ENCODE results near the gene EYS. TPM values are rescaled to one million over a fixed set of nuclear protein-coding genes. Genes with fewer than 3 reads are reported as not detected.
A peak's percentile ranks its signal among the peaks of the same experiment; 100 is the strongest.
"Not testable (repeated sequence)": the region's sequence is repeated elsewhere in the genome, so short reads cannot be mapped to it uniquely, and the experiment has no call there.

The EYS gene
- total RNA-seq, 2 experiments from 2014 or later: not detected

DNA sequence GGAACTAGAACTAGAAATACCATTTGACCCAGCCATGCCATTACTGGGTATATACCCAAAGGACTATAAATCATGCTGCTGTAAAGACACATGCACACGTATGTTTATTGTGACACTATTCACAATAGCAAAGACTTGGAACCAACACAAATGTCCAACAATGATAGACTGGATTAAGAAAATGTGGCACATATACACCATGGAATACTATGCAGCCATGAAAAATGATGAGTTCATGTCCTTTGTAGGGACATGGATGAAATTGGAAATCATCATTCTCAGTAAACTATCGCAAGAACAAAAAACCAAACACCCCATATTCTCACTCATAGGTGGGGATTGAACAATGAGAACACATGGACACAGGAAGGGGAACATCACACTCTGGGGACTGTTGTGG, 1968.8 kb downstream of the EYS start:
- H3K4me1 Mint-ChIP-seq; CTCF ChIA-PET; H3K9me3 Mint-ChIP-seq (ENCODE audit: low read depth); H3K27ac Mint-ChIP-seq; H3K27me3 Mint-ChIP-seq; ATAC-seq; H3K4me3 Mint-ChIP-seq; DNase-seq; H3K36me3 Mint-ChIP-seq: not testable (repeated sequence)

GRCh38 chr6:63734923-63735322, 1972.1 kb downstream of the EYS start:
- CTCF ChIA-PET: no interaction called here
- DNase-seq (no peak), ATAC-seq (no peak)
- H3K9me3 Mint-ChIP-seq (ENCODE audit: low read depth): no peaks in the 10 kb centered on the region
- H3K4me3 Mint-ChIP-seq: no peak overlapping the region
- H3K27me3 Mint-ChIP-seq: no peaks in the 10 kb centered on the region
- peaks cover 3% of the 10 kb centered on the region for H3K36me3 Mint-ChIP-seq
- no peak overlapping the region for H3K27ac Mint-ChIP-seq
- no peaks in the 10 kb centered on the region for H3K4me1 Mint-ChIP-seq

GRCh38 chr6:63732336-63732735, 1974.7 kb downstream of the EYS start:
- CTCF ChIA-PET: no interaction called here
- Mint-ChIP-seq H3K4me1 (no peaks in the 10 kb centered on the region), H3K9me3 (ENCODE audit: low read depth) (no peaks in the 10 kb centered on the region), H3K27ac (no peak overlapping the region), H3K36me3 (peaks cover 3% of the 10 kb centered on the region), H3K4me3 (no peak overlapping the region), H3K27me3 (no peaks in the 10 kb centered on the region)
- ATAC-seq: no peak
- DNase-seq: no peak

GRCh38 chr6:63731930-63732329, 1975.1 kb downstream of the EYS start:
- Mint-ChIP-seq H3K27me3 (no peaks in the 10 kb centered on the region), H3K4me1 (no peaks in the 10 kb centered on the region), H3K36me3 (peaks cover 3% of the 10 kb centered on the region), H3K4me3 (no peak overlapping the region), H3K27ac (no peak overlapping the region), H3K9me3 (ENCODE audit: low read depth) (no peaks in the 10 kb centered on the region)
- CTCF ChIA-PET: no interaction called here
- ATAC-seq (no peak), DNase-seq (no peak)

DNA sequence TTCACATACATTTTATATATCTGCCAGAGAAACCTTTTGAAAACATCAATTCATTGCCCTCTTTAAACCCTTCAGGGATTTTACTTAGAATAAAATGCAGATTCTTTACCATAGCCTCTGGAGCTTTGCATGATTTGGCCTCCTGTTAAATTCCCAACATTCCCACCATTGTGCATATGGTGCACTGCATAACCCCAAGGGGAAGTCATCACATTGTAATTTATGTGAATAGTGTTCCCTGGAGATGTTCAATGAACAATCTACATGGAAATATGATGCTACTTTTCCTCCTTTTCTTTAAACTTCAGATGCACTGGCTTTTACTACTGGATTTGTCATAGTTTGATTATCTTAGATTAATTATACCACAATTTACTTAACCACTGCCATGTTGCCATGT, 1976.7 kb downstream of the EYS start:
- CTCF ChIA-PET: interaction anchor here (1.6 kb wide), 1 partner anchor 34 kb away, joined by 4 read pairs; no protein-coding TSS in a partner anchor
- peaks cover 3% of the 10 kb centered on the region for H3K36me3 Mint-ChIP-seq

DNA sequence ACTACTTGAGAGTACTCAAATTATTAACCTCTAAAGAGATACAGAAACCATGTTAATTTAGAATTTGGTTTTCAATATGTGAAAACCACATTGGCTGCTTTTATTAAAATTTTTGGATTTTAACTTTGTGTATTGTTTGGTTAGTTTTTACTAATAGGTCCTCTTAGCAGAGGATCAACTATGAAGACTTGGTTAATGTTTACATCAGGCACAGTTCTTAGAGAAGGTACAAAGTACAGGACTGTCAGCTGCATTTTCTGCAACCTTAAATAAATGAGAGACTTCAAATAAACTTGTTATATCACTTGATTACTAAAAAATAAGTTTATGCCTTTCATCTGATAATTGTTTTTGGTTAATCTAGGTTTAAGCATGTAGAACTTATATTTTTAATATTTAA, 1982.3 kb downstream of the EYS start:
- CTCF ChIA-PET: no interaction called here
- H3K27me3 Mint-ChIP-seq: no peaks in the 10 kb centered on the region
- no peaks in the 10 kb centered on the region for H3K4me1 Mint-ChIP-seq
- H3K36me3 Mint-ChIP-seq: no peaks in the 10 kb centered on the region
- no peaks in the 10 kb centered on the region for H3K9me3 Mint-ChIP-seq (ENCODE audit: low read depth)
- no peak for DNase-seq
- no peak overlapping the region for H3K4me3 Mint-ChIP-seq
- ATAC-seq: no peak
- H3K27ac Mint-ChIP-seq: no peak overlapping the region

More for the DNA sequence above, 1976.7 kb downstream of the EYS start:
- Mint-ChIP-seq H3K9me3 (ENCODE audit: low read depth) (no peaks in the 10 kb centered on the region), H3K4me3 (no peak overlapping the region), H3K4me1 (no peaks in the 10 kb centered on the region), H3K27me3 (no peaks in the 10 kb centered on the region), H3K27ac (no peak overlapping the region)
- ATAC-seq (no peak), DNase-seq (no peak)

DNA sequence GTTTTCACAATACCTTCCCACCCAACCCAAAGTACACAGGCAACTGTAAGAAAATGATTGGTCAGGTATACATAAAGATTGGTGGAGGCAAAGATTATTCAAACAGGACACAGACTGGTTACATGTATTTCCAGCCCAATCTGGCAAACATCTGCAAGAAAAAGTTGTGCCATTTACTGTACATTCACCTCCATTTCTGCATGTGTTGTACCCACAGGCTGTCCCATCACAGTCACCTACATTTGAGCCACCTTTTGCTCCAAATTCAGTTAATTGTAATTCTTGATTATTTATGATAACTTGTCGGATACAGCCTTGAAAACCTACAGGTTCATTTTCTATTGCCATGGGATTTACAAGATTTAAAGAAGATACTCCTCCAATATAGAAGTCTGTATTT, 1985.8 kb downstream of the EYS start:
- no peak for ATAC-seq
- peaks cover 1% of the 10 kb centered on the region for H3K36me3 Mint-ChIP-seq
- no peak for DNase-seq
- H3K4me3 Mint-ChIP-seq: no peak overlapping the region
- no peaks in the 10 kb centered on the region for H3K9me3 Mint-ChIP-seq (ENCODE audit: low read depth)
- no peaks in the 10 kb centered on the region for H3K4me1 Mint-ChIP-seq
- no peak overlapping the region for H3K27ac Mint-ChIP-seq
- H3K27me3 Mint-ChIP-seq: no peaks in the 10 kb centered on the region
- CTCF ChIA-PET: no interaction called here

GRCh38 chr6:63716169-63716568, 1990.9 kb downstream of the EYS start:
- H3K4me3 Mint-ChIP-seq: no peak overlapping the region
- no peaks in the 10 kb centered on the region for H3K27me3 Mint-ChIP-seq
- DNase-seq: no peak
- no peaks in the 10 kb centered on the region for H3K9me3 Mint-ChIP-seq (ENCODE audit: low read depth)
- CTCF ChIA-PET: interaction anchor here (1.1 kb wide), 1 partner anchor 12 kb away, joined by 3 read pairs; no protein-coding TSS in a partner anchor
- no peak overlapping the region for H3K27ac Mint-ChIP-seq
- peaks cover 27% of the 10 kb centered on the region for H3K36me3 Mint-ChIP-seq
- H3K4me1 Mint-ChIP-seq: peaks cover 8% of the 10 kb centered on the region
- ATAC-seq: no peak

GRCh38 chr6:63714091-63714490, 1992.9 kb downstream of the EYS start:
- CTCF ChIA-PET: no interaction called here
- ATAC-seq: peak; percentile 27
- H3K4me1 Mint-ChIP-seq: peaks cover 8% of the 10 kb centered on the region

GRCh38 chr6:63713332-63713731, 1993.7 kb downstream of the EYS start:
- no peaks in the 10 kb centered on the region for H3K9me3 Mint-ChIP-seq (ENCODE audit: low read depth)
- CTCF ChIA-PET: no interaction called here
- no peak overlapping the region for H3K4me3 Mint-ChIP-seq
- H3K36me3 Mint-ChIP-seq: peaks cover 44% of the 10 kb centered on the region
- H3K4me1 Mint-ChIP-seq: peaks cover 8% of the 10 kb centered on the region
- H3K27ac Mint-ChIP-seq: no peak overlapping the region
- no peaks in the 10 kb centered on the region for H3K27me3 Mint-ChIP-seq
- no peak for DNase-seq
- no peak for ATAC-seq

More at GRCh38 chr6:63714091-63714490, 1992.9 kb downstream of the EYS start:
- Mint-ChIP-seq H3K9me3 (ENCODE audit: low read depth) (no peaks in the 10 kb centered on the region), H3K27me3 (no peaks in the 10 kb centered on the region), H3K27ac (no peak overlapping the region), H3K36me3 (peaks cover 41% of the 10 kb centered on the region), H3K4me3 (no peak overlapping the region)
- no peak for DNase-seq

DNA sequence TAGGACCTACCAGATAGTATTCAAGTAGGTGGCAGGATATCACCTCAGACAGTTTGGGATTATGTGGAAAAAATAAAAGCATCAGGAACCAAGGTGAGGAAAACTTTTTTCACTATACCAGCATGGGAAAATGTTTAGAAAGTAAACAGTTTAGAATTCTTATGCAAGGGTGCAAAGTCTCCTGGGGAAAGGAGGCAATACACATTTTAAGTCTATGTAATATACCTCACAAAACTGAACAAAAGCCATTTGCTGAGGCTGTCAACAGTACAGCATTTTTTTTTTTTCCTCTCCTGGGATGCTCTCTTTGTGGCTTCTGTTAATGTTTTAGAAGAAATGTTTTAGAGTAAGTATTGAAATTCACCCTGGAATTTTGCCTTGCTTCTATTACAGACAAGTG, 1997.9 kb downstream of the EYS start:
- Mint-ChIP-seq H3K27ac (no peak overlapping the region), H3K4me3 (no peak overlapping the region), H3K27me3 (no peaks in the 10 kb centered on the region), H3K36me3 (peaks cover 62% of the 10 kb centered on the region), H3K4me1 (peaks cover 23% of the 10 kb centered on the region), H3K9me3 (ENCODE audit: low read depth) (no peaks in the 10 kb centered on the region)
- ATAC-seq (no peak), DNase-seq (no peak)
- CTCF ChIA-PET: no interaction called here

- CTCF ChIA-PET: no interaction called here
- Mint-ChIP-seq H3K27me3 (no peaks in the 10 kb centered on the region), H3K4me1 (peaks cover 20% of the 10 kb centered on the region), H3K27ac (no peak overlapping the region), H3K9me3 (ENCODE audit: low read depth) (no peaks in the 10 kb centered on the region), H3K36me3 (peaks cover 64% of the 10 kb centered on the region), H3K4me3 (no peak overlapping the region)
- no peak for DNase-seq
- ATAC-seq: no peak
Measured at GRCh38 chr6:63708631-63709030, 1998.4 kb downstream of the EYS start.

- Mint-ChIP-seq H3K27ac (no peak overlapping the region), H3K27me3 (no peaks in the 10 kb centered on the region), H3K4me3 (no peak overlapping the region), H3K4me1 (peaks cover 16% of the 10 kb centered on the region), H3K36me3 (peaks cover 59% of the 10 kb centered on the region), H3K9me3 (ENCODE audit: low read depth) (no peaks in the 10 kb centered on the region)
- no peak for ATAC-seq
- DNase-seq: no peak
- CTCF ChIA-PET: no interaction called here
Measured at GRCh38 chr6:63706630-63707029, 2000.4 kb downstream of the EYS start.

- H3K9me3 Mint-ChIP-seq (ENCODE audit: low read depth): no peaks in the 10 kb centered on the region
- peak; percentile 27 for ATAC-seq
- CTCF ChIA-PET: no interaction called here
- no peaks in the 10 kb centered on the region for H3K27me3 Mint-ChIP-seq
- H3K4me3 Mint-ChIP-seq: no peak overlapping the region
- peaks cover 16% of the 10 kb centered on the region for H3K4me1 Mint-ChIP-seq
- H3K27ac Mint-ChIP-seq: no peak overlapping the region
- no peak for DNase-seq
- peaks cover 57% of the 10 kb centered on the region for H3K36me3 Mint-ChIP-seq
Measured at GRCh38 chr6:63705707-63706106, 2001.3 kb downstream of the EYS start.

DNA sequence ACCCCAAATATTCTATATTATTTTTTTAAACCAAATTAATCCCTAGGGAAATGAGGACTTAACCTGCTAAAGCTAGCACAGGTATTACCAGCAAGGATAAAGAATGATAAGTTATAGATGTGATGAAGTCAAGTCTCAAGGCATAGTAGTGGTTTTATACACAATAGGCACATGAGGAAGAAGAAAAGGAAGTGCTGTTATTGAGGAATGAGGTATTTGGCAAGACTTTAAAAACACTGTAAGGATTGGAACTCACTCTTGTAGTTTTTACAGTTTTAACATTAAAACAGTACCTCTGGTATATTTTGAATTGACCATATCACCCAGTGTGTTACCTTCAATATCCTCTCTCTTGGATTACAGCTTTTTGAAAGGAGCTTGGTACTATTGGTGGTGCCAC, 2016.8 kb downstream of the EYS start:
- H3K36me3 Mint-ChIP-seq: peaks cover 22% of the 10 kb centered on the region
- ATAC-seq: no peak

More for the DNA sequence above, 2016.8 kb downstream of the EYS start:
- H3K27ac Mint-ChIP-seq: no peak overlapping the region
- H3K4me1 Mint-ChIP-seq: peaks cover 8% of the 10 kb centered on the region
- no peak overlapping the region for H3K4me3 Mint-ChIP-seq
- no peaks in the 10 kb centered on the region for H3K27me3 Mint-ChIP-seq
- H3K9me3 Mint-ChIP-seq (ENCODE audit: low read depth): no peaks in the 10 kb centered on the region
- DNase-seq: no peak
- CTCF ChIA-PET: interaction anchor here (1.1 kb wide), 1 partner anchor 92 kb away, joined by 3 read pairs; no protein-coding TSS in a partner anchor
